Calu3 (cell line): ENCODE results near the gene TEPSIN. TPM values are rescaled to one million over a fixed set of nuclear protein-coding genes. Genes with fewer than 3 reads are reported as not detected.
A peak's percentile ranks its signal among the peaks of the same experiment; 100 is the strongest.

Source experiments
- BruUV-seq: library from RNA; stranded (reverse); fragments of 400-500 nt; replicated peaks from 2 replicates; lab custom pipeline; 2021; lab: Mats Ljungman, UMichigan
- CTCF ChIA-PET: fragments of 300-600 bp; sonication (Branson Sonifier 250); formaldehyde crosslinking; loops from one replicate; lab custom pipeline; 2022; ENCODE audit warnings: antibody characterized with exemption; lab: Charles Lee
- DNase-seq: peaks from one replicate; pipeline ENCODE4 v3.0.0; 2022
- H3K27ac Mint-ChIP-seq: one replicate; pipeline ENCODE4 v1.8.0; 2022; ENCODE audit warnings: mixed read lengths; ENCODE audit not compliant: unreplicated experiment
- H3K27me3 Mint-ChIP-seq: one replicate; pipeline ENCODE4 v1.8.0; 2022; ENCODE audit warnings: mixed read lengths; ENCODE audit not compliant: unreplicated experiment
- H3K36me3 Mint-ChIP-seq: one replicate; pipeline ENCODE4 v1.8.0; 2022; ENCODE audit warnings: mild to moderate bottlenecking, moderate library complexity, mixed read lengths; ENCODE audit not compliant: insufficient read depth, unreplicated experiment
- H3K4me1 Mint-ChIP-seq: one replicate; pipeline ENCODE4 v1.8.0; 2022; ENCODE audit warnings: mild to moderate bottlenecking, low read depth, mixed read lengths; ENCODE audit not compliant: unreplicated experiment
- H3K4me3 Mint-ChIP-seq: one replicate; pipeline ENCODE4 v1.8.0; 2022; ENCODE audit warnings: mild to moderate bottlenecking, low read depth, moderate library complexity, mixed read lengths; ENCODE audit not compliant: unreplicated experiment
- H3K9me3 Mint-ChIP-seq: one replicate; pipeline ENCODE4 v1.8.0; 2022; ENCODE audit warnings: low read depth, mixed read lengths; ENCODE audit not compliant: unreplicated experiment
- intact Hi-C: fragments of 100-400 bp; cut with micrococcal nuclease; formaldehyde crosslinking; loops from one replicate; pipeline ENCODE4 v1.10.0; 2022; ENCODE audit not compliant: unreplicated experiment
- total RNA-seq: library from RNA; stranded (reverse); gene quantifications from 2 replicates; pipeline ENCODE4 v1.2.3, GENCODE V29; 2022
- TF ChIP-seq, protein P1 (sequence below): fragments of 200-600 bp; IDR thresholded peaks from one replicate; pipeline ENCODE4 v1.8.0; 2022; ENCODE audit warnings: antibody characterized with exemption; ENCODE audit not compliant: unreplicated experiment

TEPSIN gene
- total RNA-seq, 1 experiment from 2014 or later, result 37.0 TPM

DNA sequence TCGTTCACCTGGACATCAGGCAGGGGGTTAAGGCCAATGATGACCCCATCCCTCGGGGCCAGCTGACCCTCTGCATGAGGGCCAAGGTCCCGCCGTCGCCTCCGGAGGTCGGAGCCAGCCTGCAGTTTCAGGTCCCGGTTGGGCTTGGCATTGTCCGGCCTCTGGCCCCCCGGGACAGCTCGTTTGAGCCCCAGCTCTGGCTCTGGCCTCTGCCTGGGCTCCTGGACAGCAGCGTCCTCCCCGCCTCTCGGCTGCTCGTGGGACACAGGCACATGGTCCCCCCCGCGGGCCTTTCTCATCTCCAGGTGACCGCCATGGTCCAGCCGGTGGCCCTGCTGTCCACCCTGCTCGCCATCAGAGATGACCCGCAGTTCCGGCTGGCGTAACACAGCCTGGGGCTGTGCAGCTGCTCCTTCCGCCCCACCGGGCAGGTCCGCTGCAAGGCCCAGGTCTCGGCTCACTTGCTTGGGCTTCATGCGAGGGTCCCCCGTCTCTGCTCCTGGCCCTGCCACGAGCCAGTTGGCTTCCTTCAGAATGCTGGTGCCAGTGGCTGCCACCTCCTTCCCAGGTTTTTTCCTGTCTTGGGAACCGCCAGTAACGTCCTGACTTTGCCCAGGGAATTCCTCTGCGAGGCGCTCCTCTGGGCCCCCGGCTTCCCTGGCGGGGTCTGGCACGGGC is 6.9 kb upstream of the TEPSIN start:
- Mint-ChIP-seq H3K4me1 (peaks cover 8% of the 10 kb centered on the region), H3K36me3 (peaks cover 90% of the 10 kb centered on the region), H3K9me3 (no peaks in the 10 kb centered on the region), H3K4me3 (no peak overlapping the region), H3K27me3 (no peaks in the 10 kb centered on the region), H3K27ac (no peak overlapping the region)
- CTCF ChIA-PET, result no interaction called here
- TF ChIP-seq, protein P1, sequence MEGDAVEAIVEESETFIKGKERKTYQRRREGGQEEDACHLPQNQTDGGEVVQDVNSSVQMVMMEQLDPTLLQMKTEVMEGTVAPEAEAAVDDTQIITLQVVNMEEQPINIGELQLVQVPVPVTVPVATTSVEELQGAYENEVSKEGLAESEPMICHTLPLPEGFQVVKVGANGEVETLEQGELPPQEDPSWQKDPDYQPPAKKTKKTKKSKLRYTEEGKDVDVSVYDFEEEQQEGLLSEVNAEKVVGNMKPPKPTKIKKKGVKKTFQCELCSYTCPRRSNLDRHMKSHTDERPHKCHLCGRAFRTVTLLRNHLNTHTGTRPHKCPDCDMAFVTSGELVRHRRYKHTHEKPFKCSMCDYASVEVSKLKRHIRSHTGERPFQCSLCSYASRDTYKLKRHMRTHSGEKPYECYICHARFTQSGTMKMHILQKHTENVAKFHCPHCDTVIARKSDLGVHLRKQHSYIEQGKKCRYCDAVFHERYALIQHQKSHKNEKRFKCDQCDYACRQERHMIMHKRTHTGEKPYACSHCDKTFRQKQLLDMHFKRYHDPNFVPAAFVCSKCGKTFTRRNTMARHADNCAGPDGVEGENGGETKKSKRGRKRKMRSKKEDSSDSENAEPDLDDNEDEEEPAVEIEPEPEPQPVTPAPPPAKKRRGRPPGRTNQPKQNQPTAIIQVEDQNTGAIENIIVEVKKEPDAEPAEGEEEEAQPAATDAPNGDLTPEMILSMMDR, result no peak
- intact Hi-C loops, result no loop called here
- BruUV-seq, result TSS peak; percentile 16
- DNase-seq, result no peak

GRCh38 chr17:81245024-81245664 is 6.3 kb upstream of the TEPSIN start:
- no peaks in the 10 kb centered on the region for H3K9me3 Mint-ChIP-seq
- H3K27ac Mint-ChIP-seq, result no peak overlapping the region
- intact Hi-C loops, result no loop called here
- no peaks in the 10 kb centered on the region for H3K27me3 Mint-ChIP-seq
- TF ChIP-seq, protein P1, result no peak
- H3K4me1 Mint-ChIP-seq, result peaks cover 14% of the 10 kb centered on the region
- no TSS peak for BruUV-seq
- H3K4me3 Mint-ChIP-seq, result no peak overlapping the region
- H3K36me3 Mint-ChIP-seq, result peaks cover 88% of the 10 kb centered on the region
- CTCF ChIA-PET, result interaction anchor here (0.6 kb wide), 1 partner anchor 69 kb away, joined by 5 read pairs; no protein-coding TSS in a partner anchor
- DNase-seq, result no peak

DNA sequence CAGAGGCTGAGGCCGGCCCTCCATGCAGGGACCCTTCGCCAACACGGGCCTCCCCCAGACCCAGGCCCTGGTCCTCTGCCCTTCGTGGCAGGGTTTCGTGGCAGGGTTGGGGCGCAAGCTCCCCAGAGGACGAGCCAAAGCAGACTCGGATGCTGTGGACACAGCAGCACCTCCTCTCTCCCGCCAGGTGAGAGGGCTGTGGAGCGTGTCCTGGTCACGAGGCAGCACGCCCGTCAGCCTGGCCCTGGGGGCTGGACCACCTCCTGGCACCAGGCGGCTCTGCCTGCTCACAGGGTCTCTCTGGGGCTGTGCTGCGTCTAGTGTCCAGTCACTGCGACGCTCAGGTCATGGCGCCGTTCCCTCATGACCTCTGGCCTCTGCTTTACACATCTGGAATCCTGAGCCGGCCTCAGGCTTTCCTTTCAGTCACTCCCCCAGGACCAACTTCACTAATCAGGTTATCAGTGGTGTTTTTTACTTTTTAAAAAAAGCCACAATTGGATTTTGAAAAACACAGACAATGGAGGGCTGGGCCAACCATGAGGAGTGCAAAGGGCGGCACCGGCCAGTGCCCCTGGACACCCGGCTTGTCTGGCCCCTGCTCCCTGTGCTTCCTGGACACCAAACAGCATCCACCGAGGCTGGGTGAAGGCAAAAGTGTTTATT is 5.6 kb upstream of the TEPSIN start:
- Mint-ChIP-seq H3K4me3 (no peak overlapping the region), H3K27ac (no peak overlapping the region), H3K27me3 (no peaks in the 10 kb centered on the region), H3K4me1 (peaks cover 14% of the 10 kb centered on the region), H3K36me3 (peaks cover 88% of the 10 kb centered on the region), H3K9me3 (no peaks in the 10 kb centered on the region)
- intact Hi-C loops, result no loop called here
- no peak for DNase-seq
- BruUV-seq, result no TSS peak
- CTCF ChIA-PET, result interaction anchor here (0.6 kb wide), 1 partner anchor 68 kb away, joined by 5 read pairs; no protein-coding TSS in a partner anchor
- TF ChIP-seq, protein P1, result no peak

DNA sequence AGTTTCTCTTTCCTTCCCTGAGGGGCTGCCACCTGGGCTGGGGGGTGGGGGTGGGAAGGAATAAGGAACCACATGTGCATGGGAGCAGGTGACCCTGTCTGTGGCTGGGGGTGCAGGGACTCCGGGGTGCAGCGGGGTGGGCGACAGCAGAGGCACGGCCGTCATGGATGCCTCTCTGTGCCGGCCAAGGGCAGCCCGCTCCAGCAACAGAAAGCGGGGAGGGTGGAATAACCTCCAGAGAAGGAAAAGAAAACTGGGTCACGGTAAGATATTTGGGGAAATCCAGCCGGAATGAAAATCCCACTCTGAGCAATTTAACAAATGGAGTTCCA is 4.4 kb upstream of the TEPSIN start:
- no peak for DNase-seq
- Mint-ChIP-seq H3K4me1 (peaks cover 14% of the 10 kb centered on the region), H3K9me3 (no peaks in the 10 kb centered on the region), H3K36me3 (peaks cover 92% of the 10 kb centered on the region), H3K4me3 (no peak overlapping the region), H3K27ac (no peak overlapping the region), H3K27me3 (no peaks in the 10 kb centered on the region)
- intact Hi-C loops, result no loop called here
- CTCF ChIA-PET, result no interaction called here
- no TSS peak for BruUV-seq
- TF ChIP-seq, protein P1, result no peak
